ENCODE results near the gene GRB10.

Gene GRB10

GRCh38 chr7:50824882-50825281 lies 42.2 kb upstream of the GRB10 start:
- in situ Hi-C loops (cut with MboI; ENCODE audit: low pct_unique_long_range_greater_than_20kb, low sequenced_read_pairs, unreplicated experiment) = no loop called here
- DNase-seq (ENCODE audit: low spot score) = no peak
- TF ChIP-seq CTCF (IDR thresholded peaks at IDR 0.05; ENCODE audit: extremely low read depth, insufficient read depth, missing control alignments) = no peak

- in situ Hi-C loops (cut with MboI; ENCODE audit: low pct_unique_long_range_greater_than_20kb, low sequenced_read_pairs, unreplicated experiment) = no loop called here
- DNase-seq (ENCODE audit: low spot score) = no peak
- TF ChIP-seq CTCF (IDR thresholded peaks at IDR 0.05; ENCODE audit: extremely low read depth, insufficient read depth, missing control alignments) = no peak
These were observed 40.0 kb upstream of the GRB10 start for GRCh38 chr7:50822706-50823105.

- TF ChIP-seq CTCF (IDR thresholded peaks at IDR 0.05; ENCODE audit: extremely low read depth, insufficient read depth, missing control alignments) = no peak
- no peak for DNase-seq (ENCODE audit: low spot score)
- in situ Hi-C loops (cut with MboI; ENCODE audit: low pct_unique_long_range_greater_than_20kb, low sequenced_read_pairs, unreplicated experiment) = no loop called here
These were observed 39.4 kb upstream of the GRB10 start for GRCh38 chr7:50822110-50822509.

GRCh38 chr7:50821457-50822008 lies 38.8 kb upstream of the GRB10 start:
- in situ Hi-C loops (cut with MboI; ENCODE audit: low pct_unique_long_range_greater_than_20kb, low sequenced_read_pairs, unreplicated experiment) = no loop called here
- no peak for DNase-seq (ENCODE audit: low spot score)
- no peak for TF ChIP-seq CTCF (IDR thresholded peaks at IDR 0.05; ENCODE audit: extremely low read depth, insufficient read depth, missing control alignments)

GRCh38 chr7:50818324-50818723 lies 35.6 kb upstream of the GRB10 start:
- no peak for DNase-seq (ENCODE audit: low spot score)
- TF ChIP-seq CTCF (IDR thresholded peaks at IDR 0.05; ENCODE audit: extremely low read depth, insufficient read depth, missing control alignments) = no peak
- in situ Hi-C loops (cut with MboI; ENCODE audit: low pct_unique_long_range_greater_than_20kb, low sequenced_read_pairs, unreplicated experiment) = no loop called here

- no peak for DNase-seq (ENCODE audit: low spot score)
- TF ChIP-seq CTCF (IDR thresholded peaks at IDR 0.05; ENCODE audit: extremely low read depth, insufficient read depth, missing control alignments) = no peak
- in situ Hi-C loops (cut with MboI; ENCODE audit: low pct_unique_long_range_greater_than_20kb, low sequenced_read_pairs, unreplicated experiment) = no loop called here
These were observed 34.9 kb upstream of the GRB10 start for GRCh38 chr7:50817561-50817960.

- in situ Hi-C loops (cut with MboI; ENCODE audit: low pct_unique_long_range_greater_than_20kb, low sequenced_read_pairs, unreplicated experiment) = no loop called here
- DNase-seq (ENCODE audit: low spot score) = no peak
- TF ChIP-seq CTCF (IDR thresholded peaks at IDR 0.05; ENCODE audit: extremely low read depth, insufficient read depth, missing control alignments) = no peak
These were observed 32.4 kb upstream of the GRB10 start for GRCh38 chr7:50815138-50815537.
